ENCODE data around the gene FN1. TPM values are rescaled to one million over a fixed set of nuclear protein-coding genes. Genes with fewer than 3 reads are reported as not detected.

The FN1 gene
- total and polyA plus RNA-seq, 12 donors = 67.8 to 888 (median 136) TPM

DNA sequence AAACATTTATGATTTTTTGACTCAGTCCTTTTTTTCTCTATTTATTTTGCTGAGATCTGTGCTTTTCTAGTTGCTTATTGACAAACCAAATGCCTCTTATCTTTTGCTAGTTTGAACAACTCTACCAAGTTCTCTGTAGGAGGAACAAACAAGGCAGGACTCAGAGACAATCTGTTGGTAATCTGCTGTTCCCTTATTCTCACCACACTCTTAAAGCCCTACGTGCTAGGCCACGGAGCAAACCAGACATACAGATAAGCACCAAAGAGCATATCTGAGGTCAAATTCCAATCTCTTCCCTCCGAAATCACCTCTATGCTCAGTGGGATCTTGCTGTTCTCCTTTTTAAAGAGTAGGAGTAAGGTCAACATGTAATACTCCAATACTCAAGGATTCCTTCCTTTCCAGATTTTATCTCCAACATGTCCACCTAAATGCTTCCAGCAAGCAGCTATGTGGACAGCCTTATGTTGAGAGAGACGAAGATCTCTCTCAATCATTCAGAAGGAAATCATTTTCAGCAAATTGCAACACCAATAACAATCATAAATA, 18.4 kb downstream of the FN1 start:
- no peak overlapping the region for H3K27ac ChIP-seq
- WGBS, 2 donors = 41 to 54% methylated on average over 4 of the region's 4 CpGs
- intact Hi-C loops (cut with DNase I) = no loop called here
- DNase-seq (no peak), ATAC-seq (no peak)
- H3K36me3 ChIP-seq = peaks cover 0 to 93% (median 8%) of the 10 kb centered on the region in 9 donors
- H3K27me3 ChIP-seq = no peaks in the 10 kb centered on the region
- no peak overlapping the region for H3K4me3 ChIP-seq
- no peaks in the 10 kb centered on the region for H3K9me3 ChIP-seq
- peaks cover 0 to 5% (median 0%) of the 10 kb centered on the region in 9 donors for H3K4me1 ChIP-seq
- TF ChIP-seq, protein P1, sequence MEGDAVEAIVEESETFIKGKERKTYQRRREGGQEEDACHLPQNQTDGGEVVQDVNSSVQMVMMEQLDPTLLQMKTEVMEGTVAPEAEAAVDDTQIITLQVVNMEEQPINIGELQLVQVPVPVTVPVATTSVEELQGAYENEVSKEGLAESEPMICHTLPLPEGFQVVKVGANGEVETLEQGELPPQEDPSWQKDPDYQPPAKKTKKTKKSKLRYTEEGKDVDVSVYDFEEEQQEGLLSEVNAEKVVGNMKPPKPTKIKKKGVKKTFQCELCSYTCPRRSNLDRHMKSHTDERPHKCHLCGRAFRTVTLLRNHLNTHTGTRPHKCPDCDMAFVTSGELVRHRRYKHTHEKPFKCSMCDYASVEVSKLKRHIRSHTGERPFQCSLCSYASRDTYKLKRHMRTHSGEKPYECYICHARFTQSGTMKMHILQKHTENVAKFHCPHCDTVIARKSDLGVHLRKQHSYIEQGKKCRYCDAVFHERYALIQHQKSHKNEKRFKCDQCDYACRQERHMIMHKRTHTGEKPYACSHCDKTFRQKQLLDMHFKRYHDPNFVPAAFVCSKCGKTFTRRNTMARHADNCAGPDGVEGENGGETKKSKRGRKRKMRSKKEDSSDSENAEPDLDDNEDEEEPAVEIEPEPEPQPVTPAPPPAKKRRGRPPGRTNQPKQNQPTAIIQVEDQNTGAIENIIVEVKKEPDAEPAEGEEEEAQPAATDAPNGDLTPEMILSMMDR (IDR thresholded peaks at IDR 0.05) = no peak

DNA sequence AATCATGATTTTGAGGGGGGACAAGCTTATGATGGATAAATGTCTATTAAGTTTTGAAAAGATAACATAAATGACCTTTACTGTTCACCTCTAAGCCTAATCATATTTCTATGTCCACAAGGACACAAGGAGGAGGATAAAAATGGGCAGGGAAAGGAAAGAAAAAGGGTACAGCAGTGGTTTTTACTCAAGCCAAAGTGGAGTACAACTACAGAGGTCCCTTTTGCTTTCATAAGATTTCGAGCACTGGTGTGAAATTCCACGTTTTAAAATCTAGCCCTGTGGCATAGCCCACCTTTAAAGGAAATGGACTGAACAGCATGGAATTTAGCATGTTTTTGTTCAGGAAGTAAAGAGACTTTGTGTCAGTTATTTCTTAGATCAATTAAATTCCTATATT, 19.2 kb downstream of the FN1 start:
- TF ChIP-seq, protein P1 (IDR thresholded peaks at IDR 0.05) = no peak
- Histone ChIP-seq H3K27me3 (no peaks in the 10 kb centered on the region), H3K36me3 (peaks cover 0 to 93% (median 7%) of the 10 kb centered on the region in 9 donors), H3K9me3 (no peaks in the 10 kb centered on the region), H3K27ac (no peak overlapping the region), H3K4me1 (peaks cover 0 to 2% (median 0%) of the 10 kb centered on the region in 9 donors), H3K4me3 (no peak overlapping the region)
- intact Hi-C loops (cut with DNase I) = no loop called here
- no peak for DNase-seq
- no peak for ATAC-seq
- WGBS, 2 donors = 59 to 68% methylated on average over 2 of the region's 2 CpGs

DNA sequence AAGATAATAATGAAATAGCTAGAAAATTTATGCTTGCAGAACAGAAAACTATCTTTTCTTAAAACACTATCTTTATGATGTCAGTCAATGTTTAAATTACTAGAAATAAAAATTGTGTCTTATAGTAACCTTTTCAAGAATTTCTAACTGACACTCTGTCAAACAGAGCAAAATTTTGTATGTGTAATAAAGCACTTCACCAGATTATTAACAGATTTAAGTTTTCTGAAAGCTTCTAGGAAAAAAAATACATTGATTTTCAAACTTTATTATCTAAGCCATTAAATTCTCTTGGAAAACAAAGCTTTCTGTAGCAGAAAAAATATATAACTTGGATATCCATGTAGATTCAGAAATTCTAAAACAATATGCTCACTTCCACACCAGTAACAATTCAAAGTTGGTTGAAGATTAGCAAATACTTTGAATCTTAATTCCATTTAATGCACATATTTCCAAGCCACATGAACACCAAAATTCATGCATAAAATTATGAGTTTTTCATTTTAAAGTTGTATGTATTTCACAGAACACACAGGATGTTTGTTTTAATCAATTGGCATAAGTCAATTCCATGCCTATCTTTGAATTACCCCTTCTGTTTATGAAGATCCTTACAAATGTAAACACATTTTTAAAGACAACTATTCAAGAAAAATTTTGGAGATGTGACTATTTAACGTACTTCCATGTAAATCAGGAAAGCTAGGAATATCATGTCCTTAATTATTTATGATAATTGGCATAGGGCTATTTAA, 19.9 kb downstream of the FN1 start:
- no peaks in the 10 kb centered on the region for H3K9me3 ChIP-seq
- ATAC-seq (no peak), DNase-seq (no peak)
- no peaks in the 10 kb centered on the region for H3K4me1 ChIP-seq
- intact Hi-C loops (cut with DNase I) = no loop called here
- H3K36me3 ChIP-seq = peaks cover 0 to 93% (median 7%) of the 10 kb centered on the region in 9 donors
- WGBS, 2 donors = 83 to 86% methylated on average over 1 of the region's 1 CpG
- H3K27me3 ChIP-seq = no peaks in the 10 kb centered on the region
- TF ChIP-seq, protein P1 (IDR thresholded peaks at IDR 0.05) = no peak
- no peak overlapping the region for H3K27ac ChIP-seq
- H3K4me3 ChIP-seq = no peak overlapping the region

DNA sequence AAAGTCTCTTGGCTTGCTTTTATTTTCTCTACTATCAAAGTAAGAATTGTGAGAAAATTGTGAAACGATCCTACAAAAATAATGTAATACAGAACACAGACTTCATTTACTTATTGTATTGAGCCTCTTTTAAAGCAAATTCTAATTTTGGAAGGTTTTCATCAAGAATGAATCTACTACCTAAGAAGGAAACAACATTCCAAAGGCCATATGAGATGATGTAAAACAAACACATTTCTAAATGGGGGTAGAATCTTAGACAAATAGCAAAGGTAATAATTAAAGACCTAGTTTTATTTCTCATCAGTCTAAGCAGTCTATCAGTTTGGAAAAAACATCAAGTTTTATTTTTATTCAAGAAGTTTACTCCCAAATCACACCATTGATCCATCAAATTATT, 20.6 kb downstream of the FN1 start:
- DNase-seq (no peak), ATAC-seq (no peak)
- Histone ChIP-seq H3K4me1 (no peaks in the 10 kb centered on the region), H3K9me3 (no peaks in the 10 kb centered on the region), H3K4me3 (no peak overlapping the region), H3K27ac (no peak overlapping the region), H3K27me3 (no peaks in the 10 kb centered on the region), H3K36me3 (peaks cover 0 to 93% (median 7%) of the 10 kb centered on the region in 9 donors)
- WGBS, 2 donors = 72 to 85% methylated on average over 1 of the region's 1 CpG
- intact Hi-C loops (cut with DNase I) = no loop called here
- TF ChIP-seq, protein P1 (IDR thresholded peaks at IDR 0.05) = no peak
